Activated naive CD4-positive, alpha-beta T cell treated with anti-CD3 and anti-CD28 coated beads, Interleukin-2, amount 50 U/mL, for 24 hours (primary cell): ENCODE measurements around the gene PCP4.
"Not testable (repeated sequence)": the region's sequence is repeated elsewhere in the genome, so short reads cannot be mapped to it uniquely, and the experiment has no call there.

Experiments
- H3K27ac Mint-ChIP-seq: one replicate; pipeline ENCODE4 v1.8.0; 2021; ENCODE audit warnings: mild to moderate bottlenecking, mixed read lengths
- H3K27me3 Mint-ChIP-seq: one replicate; pipeline ENCODE4 v1.8.0; 2021; ENCODE audit warnings: mixed read lengths
- H3K36me3 Mint-ChIP-seq: one replicate; pipeline ENCODE4 v1.8.0; 2021; ENCODE audit warnings: mixed read lengths
- H3K4me1 Mint-ChIP-seq: one replicate; pipeline ENCODE4 v1.8.0; 2021; ENCODE audit warnings: mixed read lengths
- H3K4me3 Mint-ChIP-seq: one replicate; pipeline ENCODE4 v1.8.0; 2021; ENCODE audit warnings: mild to moderate bottlenecking, mixed read lengths
- H3K9me3 Mint-ChIP-seq: one replicate; pipeline ENCODE4 v1.8.0; 2021; ENCODE audit warnings: mixed read lengths

PCP4 gene

DNA sequence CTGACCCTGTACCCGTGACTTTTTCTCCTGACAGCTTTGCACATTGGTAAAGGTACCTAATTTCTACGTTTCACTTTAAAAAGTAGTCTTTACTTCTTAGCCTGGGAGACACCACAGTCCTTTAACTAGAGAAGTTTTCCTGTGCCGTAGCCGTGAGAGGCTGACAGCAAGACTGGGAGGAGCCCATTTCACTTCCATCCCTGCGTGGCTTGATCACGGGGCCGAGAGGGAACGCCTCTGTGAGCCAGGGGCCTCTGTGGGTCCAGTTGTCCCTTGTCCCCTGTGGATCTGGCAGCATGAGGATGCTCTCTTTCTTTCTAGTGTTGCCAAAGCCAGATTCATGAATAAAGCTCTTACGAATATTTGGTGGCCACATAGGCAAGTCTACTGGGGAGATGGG, 21.6 kb downstream of the PCP4 start:
- Mint-ChIP-seq H3K36me3 (no peaks in the 10 kb centered on the region), H3K9me3 (no peaks in the 10 kb centered on the region), H3K4me3 (no peak overlapping the region), H3K27ac (no peak overlapping the region), H3K27me3 (peaks cover 4% of the 10 kb centered on the region), H3K4me1 (no peaks in the 10 kb centered on the region)

DNA sequence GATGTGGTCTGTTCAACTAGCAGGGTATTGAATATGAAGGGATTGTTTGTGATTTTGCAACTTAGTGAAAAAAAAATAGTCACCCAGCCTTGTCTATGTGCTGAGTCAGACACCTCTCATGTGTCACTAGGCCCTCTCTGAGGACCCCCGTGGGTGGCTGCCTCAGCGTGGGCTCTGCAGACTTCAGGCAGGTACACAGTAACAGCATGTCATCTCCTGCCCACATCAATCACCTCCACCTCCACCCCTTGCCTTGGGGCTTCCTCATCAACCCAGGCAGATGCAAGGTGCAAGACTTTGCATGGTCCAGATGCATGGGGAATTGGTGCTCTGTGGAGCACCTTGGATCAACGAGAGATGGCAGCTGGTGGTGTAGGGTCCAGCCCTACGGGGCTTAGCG, 23.9 kb downstream of the PCP4 start:
- no peak overlapping the region for H3K4me3 Mint-ChIP-seq
- peaks cover 4% of the 10 kb centered on the region for H3K27me3 Mint-ChIP-seq
- no peak overlapping the region for H3K27ac Mint-ChIP-seq
- H3K9me3 Mint-ChIP-seq, result peaks cover 4% of the 10 kb centered on the region
- no peaks in the 10 kb centered on the region for H3K36me3 Mint-ChIP-seq
- H3K4me1 Mint-ChIP-seq, result no peaks in the 10 kb centered on the region

DNA sequence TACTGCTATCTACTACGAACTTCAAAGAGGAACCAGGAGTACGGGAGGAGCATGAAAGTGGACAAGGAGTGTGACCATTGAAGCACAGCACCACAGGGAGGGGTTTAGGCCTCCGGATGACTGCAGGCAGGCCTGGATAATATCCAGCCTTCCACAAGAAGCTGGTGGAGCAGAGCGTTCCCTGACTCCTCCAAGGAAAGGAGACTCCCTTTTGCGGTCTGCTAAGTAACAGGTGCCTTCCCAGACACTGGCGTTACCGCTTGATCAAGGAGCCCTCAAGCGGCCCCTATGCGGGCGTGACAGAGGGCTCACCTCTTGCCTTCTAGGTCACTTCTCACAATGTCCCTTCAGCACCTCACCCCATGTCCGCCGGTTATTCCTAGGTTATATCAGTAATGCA, 24.6 kb downstream of the PCP4 start:
- not testable (repeated sequence) for H3K4me3 Mint-ChIP-seq, H3K9me3 Mint-ChIP-seq, H3K27me3 Mint-ChIP-seq, H3K4me1 Mint-ChIP-seq, H3K27ac Mint-ChIP-seq, H3K36me3 Mint-ChIP-seq

DNA sequence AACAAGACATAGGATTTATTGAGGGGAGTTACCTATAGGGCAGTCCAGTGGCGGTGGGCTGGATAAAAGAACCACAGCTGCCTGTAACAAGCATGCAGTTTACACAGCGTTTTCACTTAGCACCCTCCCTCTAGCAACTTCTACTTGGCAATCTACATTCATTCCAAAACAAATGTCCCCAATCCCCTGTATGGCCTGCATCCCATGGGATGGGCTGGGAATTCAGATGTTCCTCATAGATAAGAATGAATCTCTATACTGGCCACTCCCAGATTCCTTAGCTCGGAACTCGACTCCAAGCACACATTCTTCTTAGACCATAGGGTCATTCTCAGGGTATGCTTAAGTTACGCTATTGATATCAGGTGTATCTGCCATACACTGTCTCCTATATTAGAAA, 33.3 kb downstream of the PCP4 start:
- Mint-ChIP-seq H3K27me3 (no peaks in the 10 kb centered on the region), H3K36me3 (no peaks in the 10 kb centered on the region), H3K27ac (no peak overlapping the region), H3K4me1 (no peaks in the 10 kb centered on the region), H3K9me3 (peaks cover 6% of the 10 kb centered on the region), H3K4me3 (no peak overlapping the region)

DNA sequence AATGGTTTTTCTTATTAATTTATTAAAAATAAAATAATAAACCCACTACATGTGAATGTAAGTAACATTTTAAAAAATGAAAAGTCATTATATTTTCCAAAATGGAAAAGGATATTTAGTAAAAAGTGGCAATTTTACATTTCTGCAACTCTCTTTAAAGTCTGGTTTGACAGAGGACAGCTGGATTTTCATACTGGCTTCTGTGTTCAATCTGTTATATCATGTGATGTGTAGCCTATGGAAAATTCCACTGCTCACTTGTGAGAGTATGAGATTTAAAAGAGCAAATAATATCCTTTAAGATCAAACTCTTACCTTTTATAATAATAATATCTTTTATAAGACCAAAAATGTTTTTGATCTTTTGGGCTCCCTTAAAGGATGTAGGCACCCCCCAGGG, 33.7 kb downstream of the PCP4 start:
- Mint-ChIP-seq H3K4me3 (no peak overlapping the region), H3K9me3 (peaks cover 5% of the 10 kb centered on the region), H3K27me3 (no peaks in the 10 kb centered on the region), H3K4me1 (no peaks in the 10 kb centered on the region), H3K36me3 (no peaks in the 10 kb centered on the region), H3K27ac (no peak overlapping the region)

DNA sequence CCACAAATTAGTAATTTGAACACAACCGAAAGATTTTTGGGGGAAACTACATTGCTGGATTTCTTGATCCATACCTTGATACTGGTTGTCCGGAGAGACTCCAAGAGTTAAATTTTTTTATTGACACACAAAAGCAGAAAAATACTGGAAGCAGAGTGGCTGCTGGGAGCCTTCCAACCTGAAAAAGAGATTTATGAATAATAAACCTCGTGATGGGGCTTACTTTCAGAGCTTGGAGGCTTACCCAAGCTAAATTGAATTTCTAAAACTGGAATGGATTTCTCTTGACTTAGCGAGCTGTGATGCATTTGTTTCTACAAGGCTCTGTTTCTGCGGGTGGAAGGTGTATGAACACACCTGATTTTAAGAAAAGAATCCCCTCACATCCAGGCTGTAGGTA, 35.7 kb downstream of the PCP4 start:
- no peaks in the 10 kb centered on the region for H3K27me3 Mint-ChIP-seq
- H3K9me3 Mint-ChIP-seq, result no peaks in the 10 kb centered on the region
- H3K4me3 Mint-ChIP-seq, result no peak overlapping the region
- no peaks in the 10 kb centered on the region for H3K4me1 Mint-ChIP-seq
- no peaks in the 10 kb centered on the region for H3K36me3 Mint-ChIP-seq
- H3K27ac Mint-ChIP-seq, result no peak overlapping the region

DNA sequence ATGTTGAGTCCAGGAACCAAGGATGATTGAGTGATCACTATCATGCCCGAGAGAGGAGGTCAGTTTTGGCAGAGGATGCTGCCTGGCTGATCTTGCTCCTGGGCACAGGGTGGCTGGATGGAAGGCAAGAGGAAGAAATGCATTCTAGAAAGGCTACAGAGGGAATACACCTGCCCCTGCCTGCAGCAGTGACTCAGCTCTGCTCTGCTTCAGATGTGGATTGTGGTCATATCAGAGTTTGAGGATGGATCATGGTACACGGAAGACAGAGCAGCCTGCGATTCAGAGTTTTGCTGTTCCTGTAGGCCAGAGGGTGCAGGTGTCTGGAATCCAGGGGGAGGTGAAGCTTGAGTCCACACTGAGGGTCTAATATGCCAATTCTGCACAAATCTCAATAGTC, 37.2 kb downstream of the PCP4 start:
- Mint-ChIP-seq H3K4me1 (no peaks in the 10 kb centered on the region), H3K36me3 (no peaks in the 10 kb centered on the region), H3K9me3 (no peaks in the 10 kb centered on the region), H3K27ac (no peak overlapping the region), H3K27me3 (no peaks in the 10 kb centered on the region), H3K4me3 (no peak overlapping the region)

DNA sequence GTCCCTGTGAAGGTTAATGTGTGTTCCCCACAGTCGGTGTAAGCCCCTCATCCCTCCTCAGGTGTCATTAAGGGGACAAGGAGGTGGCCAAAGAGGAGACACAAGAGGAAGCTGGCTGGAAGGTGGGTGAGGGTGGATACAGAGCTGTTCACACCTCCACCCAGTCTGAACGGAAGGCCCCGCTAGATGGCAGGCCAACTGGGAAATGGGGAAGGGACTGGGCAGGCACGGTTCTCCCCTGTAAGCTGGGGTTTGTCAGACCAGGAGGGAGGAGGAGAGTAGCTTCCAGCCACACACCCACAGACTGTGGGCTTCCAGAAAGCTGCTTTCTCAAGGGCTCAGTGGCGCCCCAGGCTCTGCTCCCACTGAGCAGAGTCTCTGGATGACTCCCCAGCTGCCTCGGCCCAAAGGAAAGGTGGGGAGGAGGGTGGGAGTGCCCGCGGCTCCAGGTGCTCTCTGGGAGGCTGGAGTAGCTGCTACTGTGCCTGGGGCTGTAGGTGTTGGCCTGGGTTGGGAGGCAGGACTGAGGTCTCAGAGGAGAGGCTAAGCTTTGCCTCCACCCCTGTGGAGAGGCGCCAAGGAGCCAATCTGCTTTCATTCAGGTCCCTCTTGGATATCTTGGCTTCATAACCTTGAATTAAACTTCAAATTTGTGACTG, 41.2 kb downstream of the PCP4 start:
- Mint-ChIP-seq H3K36me3 (no peaks in the 10 kb centered on the region), H3K4me3 (no peak overlapping the region), H3K4me1 (no peaks in the 10 kb centered on the region), H3K9me3 (no peaks in the 10 kb centered on the region), H3K27ac (no peak overlapping the region), H3K27me3 (no peaks in the 10 kb centered on the region)

DNA sequence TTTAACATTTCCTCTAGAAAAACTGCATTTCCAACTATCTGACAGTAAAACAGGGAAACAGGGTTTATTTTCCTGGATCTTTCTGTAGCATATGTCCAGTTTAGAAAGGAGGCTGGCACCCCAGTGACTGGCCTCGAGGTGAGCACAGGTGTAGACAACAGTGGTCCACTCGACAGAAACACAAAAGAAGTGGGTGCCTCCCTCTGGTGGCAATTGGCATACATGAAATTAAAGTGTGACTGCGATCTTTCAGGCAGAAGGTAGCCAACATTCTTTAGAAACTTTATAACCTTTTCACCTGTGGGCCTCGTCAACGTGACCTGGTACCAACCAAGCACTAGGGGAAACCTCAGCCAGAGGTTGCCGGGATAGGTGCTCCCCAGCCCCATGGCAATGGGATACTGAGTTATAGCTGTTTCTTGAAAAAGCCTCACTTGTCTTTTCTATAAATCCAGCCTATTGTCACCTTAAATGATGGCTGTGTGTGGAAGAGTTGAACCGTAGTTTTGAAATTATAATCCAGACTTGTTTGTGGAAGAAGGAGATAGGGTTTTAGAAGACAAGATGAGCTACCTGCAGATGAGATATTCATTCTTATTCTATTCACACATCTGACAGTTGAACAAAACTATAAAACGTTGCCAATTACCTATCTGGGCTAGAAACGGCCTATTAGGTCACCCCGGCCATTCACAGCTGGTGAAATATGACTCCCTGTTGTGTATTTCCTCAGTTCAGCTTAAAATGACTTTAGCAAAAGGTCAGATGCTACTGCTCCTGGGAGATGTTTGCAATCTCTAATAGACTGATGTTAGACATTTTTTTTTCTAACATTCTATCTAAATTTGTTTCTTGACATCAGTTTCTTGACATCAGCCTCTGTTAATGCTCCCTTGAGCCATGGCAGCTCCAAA, 44.3 kb downstream of the PCP4 start:
- H3K9me3 Mint-ChIP-seq, result no peaks in the 10 kb centered on the region
- H3K27ac Mint-ChIP-seq, result no peak overlapping the region
- no peaks in the 10 kb centered on the region for H3K36me3 Mint-ChIP-seq
- H3K27me3 Mint-ChIP-seq, result no peaks in the 10 kb centered on the region
- no peak overlapping the region for H3K4me3 Mint-ChIP-seq
- no peaks in the 10 kb centered on the region for H3K4me1 Mint-ChIP-seq

DNA sequence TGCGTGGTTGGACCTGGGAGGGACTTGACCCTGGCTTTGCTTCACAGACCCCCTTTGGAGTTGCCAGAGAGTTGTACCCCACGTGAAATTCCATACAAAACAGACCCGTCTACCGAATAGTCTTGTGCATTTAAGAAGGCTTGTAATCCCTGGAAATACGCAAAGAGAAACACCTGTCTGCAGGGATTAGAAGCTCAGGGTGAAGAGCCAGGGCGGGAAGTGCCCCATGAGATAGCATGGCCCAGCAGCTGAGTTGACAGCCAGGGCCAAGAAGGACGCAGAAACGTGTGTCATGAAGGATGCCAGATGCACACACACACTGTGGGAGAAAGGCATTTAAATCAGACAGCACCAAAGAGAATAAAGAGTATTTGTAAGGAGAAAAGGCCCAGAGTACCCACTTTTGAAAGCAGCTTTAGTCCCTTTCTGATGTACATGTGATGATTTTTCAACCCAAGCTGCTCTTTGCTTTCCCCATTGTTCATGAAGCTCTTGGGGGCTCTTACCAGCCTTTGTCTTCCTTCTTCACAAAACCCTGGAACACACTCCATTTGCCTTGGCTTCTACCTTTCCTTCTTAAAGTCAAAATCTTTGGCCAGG, 46.6 kb downstream of the PCP4 start:
- no peak overlapping the region for H3K4me3 Mint-ChIP-seq

DNA sequence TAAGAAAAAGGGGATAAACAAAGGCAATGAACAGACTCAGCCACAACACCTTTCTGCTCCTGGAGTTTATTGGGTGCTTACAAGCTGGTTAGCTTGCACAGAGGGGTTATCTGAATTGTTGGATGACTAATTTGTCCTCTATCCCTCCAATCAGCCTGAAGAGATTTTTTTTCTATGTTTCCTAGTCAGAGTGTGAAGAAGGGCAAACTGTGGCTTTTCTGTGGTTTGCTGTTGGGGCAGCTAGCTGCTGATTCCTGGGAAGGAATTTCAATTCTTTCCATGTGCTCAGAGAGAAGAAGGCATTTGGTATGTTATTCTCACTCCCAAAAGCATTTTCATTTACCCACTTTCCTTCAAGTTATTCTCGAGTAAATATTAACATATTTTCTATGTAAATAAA, 48.6 kb downstream of the PCP4 start:
- no peak overlapping the region for H3K27ac Mint-ChIP-seq
- no peak overlapping the region for H3K4me3 Mint-ChIP-seq
- no peaks in the 10 kb centered on the region for H3K9me3 Mint-ChIP-seq
- no peaks in the 10 kb centered on the region for H3K27me3 Mint-ChIP-seq
- no peaks in the 10 kb centered on the region for H3K4me1 Mint-ChIP-seq
- H3K36me3 Mint-ChIP-seq, result no peaks in the 10 kb centered on the region

More for the DNA sequence above, 46.6 kb downstream of the PCP4 start:
- Mint-ChIP-seq H3K27ac (no peak overlapping the region), H3K9me3 (no peaks in the 10 kb centered on the region), H3K4me1 (no peaks in the 10 kb centered on the region), H3K36me3 (no peaks in the 10 kb centered on the region), H3K27me3 (no peaks in the 10 kb centered on the region)

DNA sequence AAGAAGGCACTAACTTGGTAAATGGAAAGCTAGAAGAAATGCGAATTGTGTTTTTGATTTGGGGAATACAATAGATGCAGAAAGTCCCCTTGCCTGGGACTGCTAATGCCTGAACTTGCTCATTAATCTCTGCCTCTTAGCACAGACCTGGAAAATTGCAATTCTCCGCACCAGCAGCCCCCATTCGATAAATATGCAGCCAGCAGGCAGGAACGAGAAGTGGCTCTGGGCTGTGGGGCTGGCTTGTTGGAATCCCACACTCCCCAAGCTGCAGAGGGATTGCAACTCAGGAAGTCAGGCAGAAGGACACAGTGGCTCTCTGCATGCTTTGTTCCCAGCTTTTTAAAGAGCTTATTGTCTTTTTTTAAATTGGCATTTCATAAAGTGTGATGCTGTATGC, 51.3 kb downstream of the PCP4 start:
- no peaks in the 10 kb centered on the region for H3K27me3 Mint-ChIP-seq
- H3K9me3 Mint-ChIP-seq, result no peaks in the 10 kb centered on the region
- no peaks in the 10 kb centered on the region for H3K4me1 Mint-ChIP-seq
- no peaks in the 10 kb centered on the region for H3K36me3 Mint-ChIP-seq
- H3K27ac Mint-ChIP-seq, result no peak overlapping the region
- H3K4me3 Mint-ChIP-seq, result no peak overlapping the region

DNA sequence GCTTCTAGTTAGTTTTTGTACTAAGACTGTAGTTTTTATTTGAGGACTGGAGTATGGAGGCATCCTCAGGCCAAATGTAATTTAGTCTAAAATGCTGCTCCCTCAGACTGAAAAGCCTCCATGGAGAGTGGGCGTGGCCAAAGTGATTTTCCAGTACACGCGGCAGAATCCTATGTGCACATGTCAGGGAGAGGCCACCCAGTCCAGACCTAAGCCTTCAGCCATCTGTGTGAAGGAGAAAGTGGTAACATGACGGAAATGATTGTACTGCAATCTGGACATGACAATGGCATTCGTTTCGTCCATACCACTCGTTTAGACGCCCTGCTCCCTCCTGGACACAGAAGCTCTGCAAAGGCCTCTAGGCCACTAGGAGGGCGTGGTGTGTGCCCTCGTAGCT, 56.2 kb downstream of the PCP4 start:
- Mint-ChIP-seq H3K4me3 (no peak overlapping the region), H3K27ac (no peak overlapping the region), H3K27me3 (peaks cover 3% of the 10 kb centered on the region), H3K9me3 (no peaks in the 10 kb centered on the region), H3K36me3 (no peaks in the 10 kb centered on the region), H3K4me1 (no peaks in the 10 kb centered on the region)

DNA sequence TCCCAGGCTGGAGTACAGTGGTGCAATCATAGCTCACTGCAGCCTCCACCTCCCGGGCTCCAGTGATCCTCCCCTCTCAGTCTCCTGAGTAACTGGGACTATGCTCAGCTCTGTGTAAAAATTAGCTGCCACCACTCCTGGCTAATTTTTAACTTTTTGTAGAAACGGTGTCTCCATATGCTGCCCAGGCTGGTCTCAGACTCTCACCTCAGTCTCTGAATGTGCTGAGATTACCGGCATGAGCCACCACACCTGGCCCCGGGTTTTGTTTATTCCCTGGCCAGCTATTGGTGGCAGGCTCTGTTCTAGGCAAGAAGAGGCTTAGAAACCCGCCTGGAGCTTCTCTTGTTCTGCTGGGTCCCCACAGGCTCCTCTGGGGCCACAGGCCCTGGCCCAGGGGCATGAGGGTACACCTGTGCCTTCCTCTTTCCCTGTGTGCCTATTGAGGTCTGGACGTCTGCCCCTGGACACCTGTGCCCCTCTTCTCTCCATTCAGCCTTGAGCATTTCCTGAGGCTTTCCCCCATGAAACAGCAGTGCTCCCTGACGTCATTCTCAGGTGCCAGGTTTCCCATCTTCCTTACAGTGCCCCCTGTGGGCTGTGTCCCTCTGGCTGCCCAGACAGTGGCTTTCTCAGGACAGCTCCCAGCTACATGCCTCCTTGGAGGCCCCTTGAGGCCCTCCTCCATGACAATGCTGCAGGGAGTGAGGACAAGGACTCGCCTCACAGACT, 57.5 kb downstream of the PCP4 start:
- H3K27ac Mint-ChIP-seq, result no peak overlapping the region
- H3K27me3 Mint-ChIP-seq, result peaks cover 3% of the 10 kb centered on the region
- no peaks in the 10 kb centered on the region for H3K9me3 Mint-ChIP-seq
- H3K4me1 Mint-ChIP-seq, result no peaks in the 10 kb centered on the region
- no peak overlapping the region for H3K4me3 Mint-ChIP-seq
- H3K36me3 Mint-ChIP-seq, result no peaks in the 10 kb centered on the region

DNA sequence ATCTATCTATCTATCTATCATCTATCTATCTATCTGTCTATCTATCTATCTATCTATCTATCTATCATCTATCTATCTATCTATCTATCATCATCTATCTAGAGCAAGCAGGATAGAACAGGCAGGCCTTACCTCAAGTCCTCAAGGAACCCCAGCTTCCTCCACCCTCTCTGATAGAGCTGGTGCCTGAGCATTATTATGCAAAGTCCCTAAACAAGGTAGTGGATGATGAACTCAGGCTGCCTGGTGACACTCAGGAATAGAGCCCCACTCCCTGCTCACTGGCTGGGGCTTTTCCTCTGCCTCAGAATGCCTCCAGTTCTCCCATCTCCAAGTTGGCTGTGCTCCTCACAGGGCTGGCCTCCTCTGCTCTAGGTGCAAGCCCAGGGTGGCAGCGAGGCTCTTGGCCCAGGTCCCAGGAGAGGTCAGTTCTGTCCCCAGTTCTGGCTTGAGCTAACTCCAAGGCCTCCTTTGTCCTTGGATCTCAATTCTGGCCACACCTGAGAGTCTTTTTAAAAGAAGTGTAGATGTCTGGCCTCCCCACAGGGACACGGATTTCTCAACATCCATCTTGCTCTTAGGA, 60.2 kb downstream of the PCP4 start:
- Mint-ChIP-seq H3K27me3 (peaks cover 3% of the 10 kb centered on the region), H3K4me1 (no peaks in the 10 kb centered on the region), H3K9me3 (no peaks in the 10 kb centered on the region), H3K27ac (no peak overlapping the region), H3K36me3 (no peaks in the 10 kb centered on the region), H3K4me3 (no peak overlapping the region)
